PC-9 (cell line): ENCODE results near the gene ESYT1. TPM values are rescaled to one million over a fixed set of nuclear protein-coding genes. Genes with fewer than 3 reads are reported as not detected.

Experiments
- BruUV-seq: library from RNA; stranded (reverse); fragments of 400-500 nt; replicated peaks from 2 replicates; lab custom pipeline; 2021; lab: Mats Ljungman, UMichigan
- CTCF ChIA-PET: fragments of 300-600 bp; sonication (Branson Sonifier 250); formaldehyde crosslinking; loops from one replicate; lab custom pipeline; 2022; ENCODE audit warnings: antibody characterized with exemption; lab: Charles Lee
- POLR2A ChIA-PET: fragments of 300-600 bp; sonication (Branson Sonifier 250); formaldehyde crosslinking; loops from one replicate; lab custom pipeline; 2022; ENCODE audit warnings: antibody characterized with exemption; ENCODE audit not compliant: unreplicated experiment; lab: Charles Lee
- DNase-seq, 2 experiments: peaks; one replicate each; pipeline versions ENCODE4 v3.0.0 to v3.0.0-alpha.2; 2015 to 2022; ENCODE audit warnings: mixed read lengths in 1 of 2
- H2AFZ ChIP-seq: fragments of 200-600 bp; sonication (generic); 2 replicates; pipeline ENCODE4 v1.8.1; 2017; ENCODE audit warnings: antibody characterized with exemption
- H3F3A ChIP-seq: fragments of 200-600 bp; sonication (generic); 2 replicates; pipeline ENCODE4 v1.8.1; 2017; ENCODE audit warnings: antibody characterized with exemption, mild to moderate bottlenecking, low read depth; ENCODE audit not compliant: insufficient read depth
- H3K27ac ChIP-seq: fragments of 200-600 bp; sonication (generic); 2 replicates; pipeline ENCODE4 v1.6.1; 2016; ENCODE audit warnings: mixed run types
- H3K27me3 ChIP-seq: fragments of 200-600 bp; sonication (generic); 2 replicates; pipeline ENCODE4 v1.6.1; 2016; ENCODE audit warnings: low read depth, mixed run types; ENCODE audit not compliant: insufficient read depth
- H3K36me3 ChIP-seq: fragments of 200-600 bp; sonication (generic); 2 replicates; pipeline ENCODE4 v1.6.1; 2016; ENCODE audit warnings: low read depth, mixed run types
- H3K4me1 ChIP-seq: fragments of 200-600 bp; sonication (generic); replicated peaks from 2 replicates; pipeline ENCODE4 v1.6.1; 2016; ENCODE audit warnings: mixed run types; ENCODE audit not compliant: insufficient read depth
- H3K4me2 ChIP-seq: fragments of 200-600 bp; sonication (generic); 2 replicates; pipeline ENCODE4 v1.6.1; 2017; ENCODE audit warnings: mixed run types
- H3K4me3 ChIP-seq: fragments of 200-600 bp; sonication (generic); 2 replicates; pipeline ENCODE4 v1.6.1; 2016; ENCODE audit warnings: mixed run types
- H3K79me2 ChIP-seq: fragments of 200-600 bp; sonication (generic); 2 replicates; pipeline ENCODE4 v1.6.1; 2017; ENCODE audit warnings: low read depth, mixed run types
- H3K9me2 ChIP-seq: fragments of 200-600 bp; sonication (generic); 2 replicates; pipeline ENCODE4 v1.8.1; 2017; ENCODE audit warnings: mild to moderate bottlenecking; ENCODE audit not compliant: insufficient read depth
- H3K9me3 ChIP-seq: fragments of 200-600 bp; sonication (generic); 2 replicates; pipeline ENCODE4 v1.8.1; 2016; ENCODE audit warnings: low read depth; ENCODE audit not compliant: insufficient read depth
- H4K20me1 ChIP-seq: fragments of 200-600 bp; sonication (generic); 2 replicates; pipeline ENCODE4 v1.8.1; 2017; ENCODE audit not compliant: insufficient read depth
- CTCF ChIP-seq: fragments of 200-600 bp; sonication (generic); conservative IDR thresholded peaks from 2 replicates; pipeline ENCODE4 v1.6.1; 2017; ENCODE audit warnings: mixed run types, antibody characterized with exemption, mild to moderate bottlenecking, moderate library complexity
- EZH2 ChIP-seq: fragments of 200-600 bp; sonication (generic); IDR thresholded peaks from 2 replicates; pipeline ENCODE4 v1.8.0; 2017; ENCODE audit warnings: antibody characterized with exemption, low read depth
- intact Hi-C: fragments of 100-400 bp; cut with micrococcal nuclease; formaldehyde crosslinking; loops from one replicate; pipeline ENCODE4 v1.10.0; 2022; ENCODE audit not compliant: unreplicated experiment
- total RNA-seq: library from RNA; stranded (reverse); gene quantifications from 2 replicates; pipeline ENCODE4 v1.2.3, GENCODE V29; 2021

ESYT1 gene
- total RNA-seq, 1 experiment from 2014 or later: 46.1 TPM

DNA sequence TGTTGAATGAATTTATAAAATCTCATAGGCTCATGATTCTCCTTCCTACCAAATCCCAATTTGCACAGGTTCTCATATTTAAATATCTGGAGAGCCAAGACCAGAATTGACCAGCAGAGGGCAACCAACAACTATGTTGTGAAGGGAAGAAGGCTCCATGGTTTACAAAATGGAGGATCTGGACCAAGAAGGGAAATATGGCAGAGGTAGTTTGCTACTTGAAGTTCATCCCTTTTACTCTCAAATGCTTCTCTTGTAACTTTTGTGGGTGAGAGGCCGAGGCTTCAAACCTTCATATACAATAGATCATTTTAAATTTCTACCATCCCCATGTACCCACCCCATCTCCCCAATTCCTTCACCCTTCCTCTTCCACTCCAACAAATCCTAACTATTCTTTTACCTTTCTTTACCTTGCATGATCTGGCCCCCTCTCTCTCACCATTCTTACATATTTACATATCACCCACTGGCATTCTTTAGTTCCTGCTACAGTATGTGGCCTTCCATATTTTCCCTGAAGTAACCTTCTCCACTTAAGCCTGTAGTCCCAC, 65.0 kb downstream of the ESYT1 start:
- peak overlapping the region; percentile 71 for H2AFZ ChIP-seq

More for the DNA sequence above, 65.0 kb downstream of the ESYT1 start:
- POLR2A ChIA-PET: no interaction called here
- Histone ChIP-seq H3K36me3 (no peaks in the 10 kb centered on the region), H3K9me2 (no peaks in the 10 kb centered on the region), H3K79me2 (peaks cover 8% of the 10 kb centered on the region), H3F3A (peaks cover 50% of the 10 kb centered on the region; the same call in 1 of the 2 replicates), H3K9me3 (no peaks in the 10 kb centered on the region), H4K20me1 (no peaks in the 10 kb centered on the region), H3K4me1 (peaks cover 14% of the 10 kb centered on the region), H3K27ac (no peak overlapping the region), H3K4me3 (no peak overlapping the region), H3K4me2 (no peak overlapping the region), H3K27me3 (no peaks in the 10 kb centered on the region)
- TF ChIP-seq CTCF (peak; percentile 86), EZH2 (no peak)
- BruUV-seq: no TSS peak
- CTCF ChIA-PET: interaction anchor here (0.6 kb wide), 1 partner anchor 93 kb away, joined by 3 read pairs; no protein-coding TSS in a partner anchor
- peak; percentile 58 to 62 for DNase-seq
- intact Hi-C loops: loop anchor here (1.0 to 10.0 kb wide), 4 partner anchors 31 to 442 kb away; partner anchors contain the start of genes BAZ2A, COQ10A and NABP2

Other genes with a start within 250 kb of the ESYT1 start
- 45.4 and 54.0 TPM in 2 replicates for gene PYM1, start 200.4 kb upstream of the ESYT1 start, total RNA-seq
- gene DGKA, start 197.1 kb upstream of the ESYT1 start, total RNA-seq: 86.6 and 91.0 TPM in 2 replicates
- gene PMEL, start 162.2 kb upstream of the ESYT1 start, total RNA-seq: 8.7 and 12.6 TPM in 2 replicates
- gene CDK2, start 161.4 kb upstream of the ESYT1 start, total RNA-seq: 93.8 and 99.4 TPM in 2 replicates
- 98.6 and 122 TPM in 2 replicates for gene RAB5B, start 154.2 kb upstream of the ESYT1 start, total RNA-seq
- 20.4 and 22.7 TPM in 2 replicates for gene SUOX, start 131.0 kb upstream of the ESYT1 start, total RNA-seq
- 7.4 and 9.6 TPM in 2 replicates for gene IKZF4, start 107.2 kb upstream of the ESYT1 start, total RNA-seq
- gene RPS26, start 86.3 kb upstream of the ESYT1 start, total RNA-seq: 25.2 and 43.3 TPM in 2 replicates
- 127 and 145 TPM in 2 replicates for gene ERBB3, start 48.1 kb upstream of the ESYT1 start, total RNA-seq
- gene PA2G4, start 23.7 kb upstream of the ESYT1 start, total RNA-seq: 120 and 159 TPM in 2 replicates
- gene RPL41, start 11.6 kb upstream of the ESYT1 start, total RNA-seq: 3,423 and 4,460 TPM in 2 replicates
- gene ZC3H10, start 10.0 kb upstream of the ESYT1 start, total RNA-seq: 4.4 and 6.5 TPM in 2 replicates
- gene MYL6B, start 24.3 kb downstream of the ESYT1 start, total RNA-seq: 120 and 121 TPM in 2 replicates
- 666 and 697 TPM in 2 replicates for gene MYL6, start 30.1 kb downstream of the ESYT1 start, total RNA-seq
- gene SMARCC2, start 61.2 kb downstream of the ESYT1 start, total RNA-seq: 70.3 and 86.4 TPM in 2 replicates
- gene RNF41, start 93.7 kb downstream of the ESYT1 start, total RNA-seq: 29.5 and 33.4 TPM in 2 replicates
- gene NABP2, start 96.1 kb downstream of the ESYT1 start, total RNA-seq: 58.2 and 68.5 TPM in 2 replicates
- 0.87 and 2.8 TPM in 2 replicates for gene SLC39A5, start 101.8 kb downstream of the ESYT1 start, total RNA-seq
- gene ANKRD52, start 130.1 kb downstream of the ESYT1 start, total RNA-seq: 59.4 and 62.8 TPM in 2 replicates
- 6.5 and 6.9 TPM in 2 replicates for gene COQ10A, start 138.7 kb downstream of the ESYT1 start, total RNA-seq
- 203 and 205 TPM in 2 replicates for gene CS, start 172.1 kb downstream of the ESYT1 start, total RNA-seq
- 78.2 and 82.1 TPM in 2 replicates for gene CNPY2, start 187.7 kb downstream of the ESYT1 start, total RNA-seq
- gene PAN2, start 205.7 kb downstream of the ESYT1 start, total RNA-seq: 78.1 and 82.8 TPM in 2 replicates
- gene IL23A, start 210.6 kb downstream of the ESYT1 start, total RNA-seq: 2.9 and 3.0 TPM in 2 replicates
- gene STAT2, start 231.8 kb downstream of the ESYT1 start, total RNA-seq: 76.6 and 80.8 TPM in 2 replicates
- gene APOF, start 234.6 kb downstream of the ESYT1 start, total RNA-seq: not detected in 2 replicates